Panc1 (cell line): ENCODE measurements around the gene PITX1.

ENCODE experiments used
- TCF7L2 ChIP-seq: IDR thresholded peaks from 2 replicates; pipeline ENCODE4 v1.6.1; 2011; ENCODE audit warnings: mild to moderate bottlenecking, low read depth, low read length, inconsistent platforms
- TF ChIP-seq, protein P1 (sequence below): fragments of 450-650 bp; IDR thresholded peaks from 2 replicates; pipeline ENCODE4 v1.5.1; 2017; ENCODE audit warnings: mild to moderate bottlenecking
- TF ChIP-seq, protein P2 (sequence below), 2 experiments: IDR thresholded peaks; 2 replicates each; pipeline ENCODE4 v1.6.1; 2011 to 2012; ENCODE audit warnings: low read depth in 2 of 2, control low read depth in 1 of 2, low read length in 1 of 2, mild to moderate bottlenecking in 1 of 2, moderate library complexity in 1 of 2; ENCODE audit not compliant: insufficient read depth in 1 of 2

DNA sequence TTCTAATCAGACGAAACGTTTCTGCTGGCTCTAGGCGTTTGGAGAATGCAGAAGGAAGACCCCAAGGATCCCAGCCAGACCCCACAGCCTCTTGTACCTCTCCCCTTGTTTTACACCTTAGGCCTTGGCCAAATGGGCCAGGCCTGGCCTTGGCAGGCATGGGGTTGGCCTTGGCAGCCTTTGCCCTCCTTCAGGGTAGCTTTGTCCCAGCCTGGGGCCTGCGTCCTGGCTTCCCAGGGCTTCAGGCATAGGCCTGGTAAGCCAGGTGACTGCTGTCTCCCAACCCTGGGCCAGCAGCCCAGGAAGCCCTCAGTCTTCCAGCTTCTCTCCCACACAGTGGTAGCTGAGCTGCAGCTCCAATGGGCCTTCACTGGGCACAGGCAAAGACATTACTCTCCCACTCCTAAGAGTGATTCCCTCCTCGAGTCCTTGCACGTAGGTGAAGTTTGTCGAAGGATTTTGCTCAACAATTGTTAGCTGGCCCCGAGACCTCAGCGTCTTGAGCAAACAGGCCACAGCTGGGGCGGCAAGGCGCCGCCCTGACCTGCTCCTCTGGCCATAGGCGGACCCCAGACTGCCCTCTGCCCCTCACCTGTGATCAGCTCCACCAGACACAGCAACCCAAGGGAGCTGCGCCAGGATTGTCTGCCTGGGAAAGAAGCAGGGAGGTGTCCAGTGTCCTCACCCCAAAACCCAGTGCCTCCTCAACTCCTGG, 1.1 kb upstream of the PITX1 start:
- TF ChIP-seq, protein P1, sequence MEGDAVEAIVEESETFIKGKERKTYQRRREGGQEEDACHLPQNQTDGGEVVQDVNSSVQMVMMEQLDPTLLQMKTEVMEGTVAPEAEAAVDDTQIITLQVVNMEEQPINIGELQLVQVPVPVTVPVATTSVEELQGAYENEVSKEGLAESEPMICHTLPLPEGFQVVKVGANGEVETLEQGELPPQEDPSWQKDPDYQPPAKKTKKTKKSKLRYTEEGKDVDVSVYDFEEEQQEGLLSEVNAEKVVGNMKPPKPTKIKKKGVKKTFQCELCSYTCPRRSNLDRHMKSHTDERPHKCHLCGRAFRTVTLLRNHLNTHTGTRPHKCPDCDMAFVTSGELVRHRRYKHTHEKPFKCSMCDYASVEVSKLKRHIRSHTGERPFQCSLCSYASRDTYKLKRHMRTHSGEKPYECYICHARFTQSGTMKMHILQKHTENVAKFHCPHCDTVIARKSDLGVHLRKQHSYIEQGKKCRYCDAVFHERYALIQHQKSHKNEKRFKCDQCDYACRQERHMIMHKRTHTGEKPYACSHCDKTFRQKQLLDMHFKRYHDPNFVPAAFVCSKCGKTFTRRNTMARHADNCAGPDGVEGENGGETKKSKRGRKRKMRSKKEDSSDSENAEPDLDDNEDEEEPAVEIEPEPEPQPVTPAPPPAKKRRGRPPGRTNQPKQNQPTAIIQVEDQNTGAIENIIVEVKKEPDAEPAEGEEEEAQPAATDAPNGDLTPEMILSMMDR: no peak
- TF ChIP-seq, protein P2, sequence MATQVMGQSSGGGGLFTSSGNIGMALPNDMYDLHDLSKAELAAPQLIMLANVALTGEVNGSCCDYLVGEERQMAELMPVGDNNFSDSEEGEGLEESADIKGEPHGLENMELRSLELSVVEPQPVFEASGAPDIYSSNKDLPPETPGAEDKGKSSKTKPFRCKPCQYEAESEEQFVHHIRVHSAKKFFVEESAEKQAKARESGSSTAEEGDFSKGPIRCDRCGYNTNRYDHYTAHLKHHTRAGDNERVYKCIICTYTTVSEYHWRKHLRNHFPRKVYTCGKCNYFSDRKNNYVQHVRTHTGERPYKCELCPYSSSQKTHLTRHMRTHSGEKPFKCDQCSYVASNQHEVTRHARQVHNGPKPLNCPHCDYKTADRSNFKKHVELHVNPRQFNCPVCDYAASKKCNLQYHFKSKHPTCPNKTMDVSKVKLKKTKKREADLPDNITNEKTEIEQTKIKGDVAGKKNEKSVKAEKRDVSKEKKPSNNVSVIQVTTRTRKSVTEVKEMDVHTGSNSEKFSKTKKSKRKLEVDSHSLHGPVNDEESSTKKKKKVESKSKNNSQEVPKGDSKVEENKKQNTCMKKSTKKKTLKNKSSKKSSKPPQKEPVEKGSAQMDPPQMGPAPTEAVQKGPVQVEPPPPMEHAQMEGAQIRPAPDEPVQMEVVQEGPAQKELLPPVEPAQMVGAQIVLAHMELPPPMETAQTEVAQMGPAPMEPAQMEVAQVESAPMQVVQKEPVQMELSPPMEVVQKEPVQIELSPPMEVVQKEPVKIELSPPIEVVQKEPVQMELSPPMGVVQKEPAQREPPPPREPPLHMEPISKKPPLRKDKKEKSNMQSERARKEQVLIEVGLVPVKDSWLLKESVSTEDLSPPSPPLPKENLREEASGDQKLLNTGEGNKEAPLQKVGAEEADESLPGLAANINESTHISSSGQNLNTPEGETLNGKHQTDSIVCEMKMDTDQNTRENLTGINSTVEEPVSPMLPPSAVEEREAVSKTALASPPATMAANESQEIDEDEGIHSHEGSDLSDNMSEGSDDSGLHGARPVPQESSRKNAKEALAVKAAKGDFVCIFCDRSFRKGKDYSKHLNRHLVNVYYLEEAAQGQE (IDR thresholded peaks at IDR 0.05; ENCODE audit: insufficient read depth in 1 of 2, low read depth in 2 of 2, low read length in 1 of 2): no peak
- TF ChIP-seq TCF7L2: no peak
